ENCODE measurements around the gene PLXNC1. TPM values are rescaled to one million over a fixed set of nuclear protein-coding genes. Genes with fewer than 3 reads are reported as not detected.

The PLXNC1 gene
- total and polyA plus RNA-seq, 2 of the 8 experiments (the other 6 are each of a cell fraction or from before 2014, with no cell fraction given) = 0.83 to 2.0 TPM

DNA sequence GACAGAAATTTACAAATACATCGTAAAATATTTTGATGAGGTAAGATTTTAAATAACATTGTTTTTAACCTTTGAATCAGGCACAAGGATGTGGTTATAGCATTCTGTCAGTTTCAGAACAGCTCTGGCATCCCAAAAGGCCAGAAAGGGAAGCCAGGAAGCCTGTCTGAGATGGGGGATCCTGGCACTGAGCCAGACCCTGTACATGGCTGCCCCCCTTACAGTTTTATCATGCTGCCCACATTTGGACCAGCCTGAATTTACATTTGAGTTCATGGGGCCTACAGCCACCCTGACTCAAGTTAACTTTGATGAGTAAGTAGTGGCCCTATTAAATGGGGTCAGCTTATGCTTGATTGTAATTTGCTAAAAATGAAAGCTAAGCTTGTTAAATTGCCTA lies 155.6 kb downstream of the PLXNC1 start:
- no peak overlapping the region; the same call in 1 of the 2 replicates for H4K8ac ChIP-seq (ENCODE audit: extremely low read depth, insufficient read depth, low read length)
- H3K56ac ChIP-seq (replicated peaks; ENCODE audit: insufficient read length, low read depth, low read length) = peak overlapping the region; percentile 33
- no peak overlapping the region for H2BK15ac ChIP-seq (ENCODE audit: low read length)
- H3K4me2 ChIP-seq (ENCODE audit: insufficient read depth in 1 of 2, low read depth in 2 of 2, low read length in 2 of 2) = peak overlapping the region; percentile 45 to 59; a peak in 3 of 4 replicates
- H2BK120ac ChIP-seq (replicated peaks; ENCODE audit: low read depth, low read length) = no peak overlapping the region
- no peak overlapping the region; the same call in 1 of the 2 replicates for H3K18ac ChIP-seq (ENCODE audit: extremely low read depth, low read length)
- no peak overlapping the region for H3K14ac ChIP-seq (ENCODE audit: insufficient read length)
- H3K9me3 ChIP-seq (ENCODE audit: insufficient read depth in 2 of 2, low read depth in 1 of 2, low read length in 1 of 2) = no peaks in the 10 kb centered on the region
- 0 out of 2 replicates have a peak, but pooled peaks cover 2% of the 10 kb centered on the region for H3K23me2 ChIP-seq (ENCODE audit: low read depth, low read length)
- WGBS, 2 experiments (ENCODE audit: extremely low coverage in 1 of 2, insufficient coverage in 1 of 2, insufficient read length in 1 of 2, insufficient replicate concordance in 2 of 2, low coverage in 1 of 2, low lambda C conversion rate in 2 of 2, missing lambda C conversion rate in 1 of 2) = 73% methylated on average over 1 of the region's 1 CpG; no CpG with 5 or more reads in 1 of the 2 experiments
- peak overlapping the region; percentile 79 for H4K91ac ChIP-seq (replicated peaks; ENCODE audit: insufficient read length, low read length)
- H3K9ac ChIP-seq (replicated peaks in 1 of 4; ENCODE audit: extremely low read depth in 1 of 4, low read depth in 3 of 4, low read length in 3 of 4) = no peak overlapping the region
- H2BK12ac ChIP-seq (ENCODE audit: low read depth, low read length) = peak overlapping the region; percentile 30; the same call in 1 of the 2 replicates
- H3K4ac ChIP-seq (replicated peaks; ENCODE audit: insufficient read length, low read depth, low read length) = peak overlapping the region; percentile 85
- CTCF ChIA-PET (ENCODE audit: partially characterized antibody) = interaction anchor here (0.8 to 2.7 kb wide), 12 partner anchors 9 to 231 kb away, joined by 3 to 10 read pairs (median 3); no protein-coding TSS in a partner anchor
- peak overlapping the region; percentile 39 for H4K5ac ChIP-seq (ENCODE audit: insufficient read length, low read depth, low read length)
- POLR2A ChIA-PET (ENCODE audit: partially characterized antibody) = interaction anchor here (0.6 to 1.5 kb wide), 5 partner anchors 9 to 44 kb away, joined by 3 to 5 read pairs (median 4); no protein-coding TSS in a partner anchor
- H3K23ac ChIP-seq (ENCODE audit: insufficient read length) = no peak overlapping the region
- H2BK20ac ChIP-seq (ENCODE audit: low read length) = no peak overlapping the region
- FAIRE-seq (no peak), DNase-seq (ENCODE audit: low read depth in 1 of 2, low spot score in 2 of 2) (no peak)
- peak overlapping the region; percentile 17; the same call in 1 of the 2 replicates for H3K27ac ChIP-seq (ENCODE audit: low read depth, low read length)
- H4K20me1 ChIP-seq (replicated peaks in 1 of 2; ENCODE audit: control insufficient read depth in 1 of 2, insufficient read depth in 2 of 2, low read length in 2 of 2) = no peaks in the 10 kb centered on the region
- H2AFZ ChIP-seq (ENCODE audit: low read length) = no peak overlapping the region
- peaks cover 2 to 13% (median 7%) of the 10 kb centered on the region in 4 experiments; a peak in 4 of 8 replicates for H3K36me3 ChIP-seq (ENCODE audit: control insufficient read depth in 2 of 4, insufficient read depth in 4 of 4, low read length in 3 of 4)
- TF ChIP-seq RAD21 (IDR thresholded peaks at IDR 0.05 in 1 of 2, conservative IDR thresholded peaks at IDR 0.05 in 1 of 2; ENCODE audit: low read depth in 2 of 2, low read length in 2 of 2) (no peak), NRF1 (IDR thresholded peaks at IDR 0.05; ENCODE audit: low read depth, low read length) (no peak)
- TF ChIP-seq, protein P1, sequence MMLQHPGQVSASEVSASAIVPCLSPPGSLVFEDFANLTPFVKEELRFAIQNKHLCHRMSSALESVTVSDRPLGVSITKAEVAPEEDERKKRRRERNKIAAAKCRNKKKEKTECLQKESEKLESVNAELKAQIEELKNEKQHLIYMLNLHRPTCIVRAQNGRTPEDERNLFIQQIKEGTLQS (IDR thresholded peaks at IDR 0.05; ENCODE audit: insufficient read depth, low read depth, low read length) = no peak
- peak overlapping the region; percentile 46; the same call in 1 of the 2 replicates for H2BK5ac ChIP-seq (ENCODE audit: low read depth, low read length)
- H3K79me2 ChIP-seq (ENCODE audit: control insufficient read depth in 1 of 2, insufficient read depth in 2 of 2, low read length in 2 of 2) = no peaks in the 10 kb centered on the region
- H3K27me3 ChIP-seq (replicated peaks in 1 of 4; ENCODE audit: control insufficient read depth in 3 of 4, extremely low read depth in 1 of 4, insufficient read depth in 3 of 4, low read length in 3 of 4) = no peaks in the 10 kb centered on the region
- 0 out of 8 replicates have a peak overlapping the region, but pooled peaks of 1 of the 4 experiments have one; percentile 1 for H3K4me3 ChIP-seq (ENCODE audit: extremely low read depth in 1 of 4, insufficient read depth in 2 of 4, low read depth in 3 of 4, low read length in 4 of 4)
- no peak overlapping the region for H2AK5ac ChIP-seq (ENCODE audit: low read depth, low read length)
- H3K79me1 ChIP-seq (ENCODE audit: low read depth, low read length) = no peaks in the 10 kb centered on the region
- H3K4me1 ChIP-seq (replicated peaks in 1 of 4; ENCODE audit: control insufficient read depth in 3 of 4, insufficient read depth in 4 of 4, low read length in 3 of 4) = peaks cover 8 to 19% (median 16%) of the 10 kb centered on the region in 4 experiments; a peak in 6 of 7 replicates
